ENCODE data around the gene MIER2. TPM values are rescaled to one million over a fixed set of nuclear protein-coding genes. Genes with fewer than 3 reads are reported as not detected.

The MIER2 gene
- 23.5 and 26.0 TPM in 2 replicates for total RNA-seq

GRCh38 chr19:344625-345319 lies at the start of gene MIER2:
TSS of gene MIER2 (minus strand) at chr19:344796. CDS start at chr19:344782, 14 bp downstream.

GRCh38 chr19:291006-291521 lies 53.5 kb downstream of the MIER2 start, which contains the start of gene PLPP2:
TSS of gene PLPP2 (minus strand) at chr19:291403. CDS start at chr19:291336, 67 bp downstream.

Other genes with a start within 250 kb of the MIER2 start
- gene OR4F17, start 237.7 kb downstream of the MIER2 start, total RNA-seq: not detected in 2 replicates
- gene PLPP2, start 53.4 kb downstream of the MIER2 start, total RNA-seq: 2.9 and 5.0 TPM in 2 replicates
- 0.33 and 0.37 TPM in 2 replicates for gene C2CD4C, start 64.4 kb upstream of the MIER2 start, total RNA-seq
- gene SHC2, start 116.2 kb upstream of the MIER2 start, total RNA-seq: 0.77 and 2.7 TPM in 2 replicates
- 0.11 TPM in 1 of 2 replicates, not detected in the other for gene MADCAM1, start 151.7 kb upstream of the MIER2 start, total RNA-seq
- gene TPGS1, start 162.7 kb upstream of the MIER2 start, total RNA-seq: 45.9 and 50.1 TPM in 2 replicates
- gene CDC34, start 187.0 kb upstream of the MIER2 start, total RNA-seq: 50.6 and 72.7 TPM in 2 replicates
- gene GZMM, start 199.3 kb upstream of the MIER2 start, total RNA-seq: 0.12 TPM in 1 of 2 replicates, not detected in the other
- gene BSG, start 227.8 kb upstream of the MIER2 start, total RNA-seq: 241 and 309 TPM in 2 replicates
- gene HCN2, start 245.1 kb upstream of the MIER2 start, total RNA-seq: 0.22 and 0.25 TPM in 2 replicates